GM19395 (cell line): Measurements from ENCODE around the gene BDH2.

Source experiments
- ATAC-seq: cut with Tn5 transposase; IDR thresholded peaks from one replicate; pipeline ENCODE4 v1.9.1; 2021; ENCODE audit warnings: mild to moderate bottlenecking, moderate library complexity; ENCODE audit not compliant: unreplicated experiment

BDH2 gene

DNA sequence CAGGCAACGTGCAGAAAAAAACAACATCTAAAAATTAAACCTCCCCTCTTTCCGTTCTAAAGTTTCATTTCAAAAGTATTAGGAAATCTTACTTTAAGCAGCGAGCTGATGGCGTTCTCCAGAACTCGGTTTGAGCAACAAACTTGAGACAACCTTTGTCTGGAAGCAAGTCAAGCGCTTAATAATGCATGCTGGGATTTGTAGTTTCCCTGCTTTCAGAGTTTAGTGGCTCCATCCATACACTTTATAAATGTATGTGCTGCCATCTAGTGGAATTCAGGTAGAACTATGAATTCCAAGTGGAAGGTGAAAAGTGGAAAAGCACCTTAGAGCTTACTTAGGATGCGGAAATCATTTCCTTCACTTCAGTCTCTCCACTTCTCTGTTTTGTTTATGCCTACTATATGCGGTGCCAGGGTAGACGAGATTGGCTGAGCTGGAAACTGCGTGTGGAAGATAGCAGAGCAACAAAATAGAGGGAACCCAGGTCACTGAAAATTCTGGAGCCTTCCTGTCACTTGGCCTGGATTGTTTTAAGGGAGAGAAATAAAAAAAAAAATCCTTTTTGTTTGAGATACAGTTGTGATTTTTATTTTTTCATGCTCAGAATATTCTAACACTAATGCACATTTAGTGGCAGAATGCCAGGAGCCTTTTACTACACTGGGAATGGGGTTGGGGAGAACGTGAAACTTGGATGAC lies at the start of gene BDH2:
Gene BDH2, minus strand, starts transcription at position 144 of the 702 bp plus-strand sequence. CDS start 3,580 bp downstream, outside the sequence.
- ATAC-seq: peak; percentile 96

DNA sequence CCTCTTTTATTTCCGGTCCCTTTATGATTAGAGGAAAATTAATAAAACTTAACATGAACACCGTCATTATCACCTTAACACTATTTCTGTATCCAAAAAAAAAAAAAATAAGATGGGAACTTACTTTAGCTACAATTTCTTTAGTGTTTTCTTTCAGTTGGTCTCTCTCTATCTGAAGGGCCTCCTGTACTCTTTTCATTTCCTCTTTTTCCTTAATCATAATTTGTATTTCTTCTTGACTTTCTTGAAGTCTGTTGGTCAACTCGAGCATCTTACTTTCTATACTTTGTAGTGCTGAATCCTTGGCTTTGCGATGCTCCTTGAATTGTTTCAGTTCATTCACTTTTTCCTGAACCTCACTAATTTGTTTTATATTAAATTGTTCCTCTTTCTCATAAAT lies 45.3 kb upstream of the BDH2 start:
- ATAC-seq: no peak

DNA sequence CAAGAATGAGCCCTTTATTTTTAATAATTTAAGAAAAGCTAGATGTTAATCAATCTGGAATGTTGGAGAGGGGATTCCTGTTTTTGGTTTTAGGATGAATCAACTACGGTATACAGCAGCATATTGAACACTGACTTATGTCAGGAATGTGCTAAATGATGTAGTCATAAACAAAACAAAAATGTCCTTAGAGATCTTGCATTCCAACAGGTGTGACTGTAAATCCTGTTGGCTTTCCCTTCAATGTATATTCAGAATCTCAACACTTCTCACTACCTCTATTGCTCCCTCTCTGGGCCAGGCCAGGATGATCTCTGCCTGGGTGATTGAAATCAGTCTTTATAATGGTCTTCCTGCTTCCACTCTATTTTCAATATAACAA lies 37.8 kb upstream of the BDH2 start:
- no peak for ATAC-seq

DNA sequence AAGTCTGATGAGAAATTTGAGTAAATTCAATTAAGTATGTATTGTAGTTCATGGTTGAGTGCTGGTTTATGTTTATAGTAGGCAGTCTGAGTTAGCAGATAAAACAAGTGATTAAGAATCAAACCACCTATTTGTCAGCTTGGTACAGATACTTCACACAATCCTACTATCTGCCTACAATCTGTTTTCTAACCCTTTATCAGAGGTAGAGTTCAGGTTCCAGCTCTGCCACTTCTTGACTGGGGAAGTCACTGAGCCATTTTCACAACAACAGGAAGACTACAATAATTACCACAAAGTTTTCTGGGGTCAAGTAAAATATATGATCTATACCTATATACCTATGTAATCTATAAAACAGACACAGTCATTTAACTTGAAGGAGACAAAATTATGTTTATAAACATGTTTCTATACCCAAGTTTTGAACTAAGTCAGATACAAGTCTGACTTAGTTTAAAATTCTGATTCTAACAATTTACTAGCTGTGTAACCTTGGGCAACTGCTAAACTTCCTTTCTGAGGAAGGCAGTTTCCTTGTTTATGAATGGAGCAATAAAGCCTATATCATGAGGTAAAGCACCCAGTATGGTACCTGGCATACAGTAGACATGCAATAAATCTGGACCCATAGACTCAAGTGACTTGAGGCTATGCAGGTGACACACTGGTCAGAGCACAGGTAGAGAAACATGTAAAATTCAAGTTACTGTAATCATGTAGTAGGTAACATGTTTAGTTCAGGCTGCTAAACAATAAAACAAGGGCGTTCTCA lies 37.2 kb upstream of the BDH2 start:
- no peak for ATAC-seq

DNA sequence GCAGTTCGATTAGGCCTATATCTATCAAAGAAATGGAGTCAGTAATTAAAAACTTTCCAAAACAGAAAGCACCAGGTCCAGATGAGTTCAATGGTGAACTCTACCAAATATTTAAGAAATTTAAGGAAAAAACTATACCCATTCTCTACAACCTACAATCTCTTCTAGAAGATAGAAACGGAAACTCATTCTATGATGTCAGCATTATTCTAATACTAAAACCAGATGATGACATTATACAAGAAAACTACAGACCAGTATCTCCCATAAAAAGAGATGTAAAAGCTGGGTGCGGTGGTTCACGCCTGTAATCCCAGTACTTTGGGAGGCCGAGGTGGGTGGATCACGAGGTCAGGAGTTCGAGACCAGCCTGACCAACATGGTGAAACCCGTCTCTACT lies 29.5 kb upstream of the BDH2 start:
- no peak for ATAC-seq

DNA sequence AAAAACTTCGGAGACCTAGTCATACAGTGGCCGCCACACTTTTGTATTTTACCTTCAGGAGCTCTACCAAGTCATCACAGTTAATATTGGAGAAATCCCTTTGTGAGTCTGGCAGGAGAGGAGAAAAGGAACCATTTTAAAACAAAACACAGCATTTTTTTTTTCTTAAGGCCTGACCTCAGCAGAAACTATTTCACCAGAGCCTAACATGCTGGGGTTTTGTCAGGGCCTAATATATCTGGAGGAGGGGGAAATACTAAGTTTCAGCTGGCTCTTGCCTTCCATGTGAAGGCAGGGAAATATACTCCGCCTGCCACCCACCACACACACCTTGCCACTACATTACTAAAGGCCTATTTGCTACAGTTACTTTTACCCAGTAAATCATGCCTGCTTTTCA lies 26.5 kb upstream of the BDH2 start:
- ATAC-seq: no peak

DNA sequence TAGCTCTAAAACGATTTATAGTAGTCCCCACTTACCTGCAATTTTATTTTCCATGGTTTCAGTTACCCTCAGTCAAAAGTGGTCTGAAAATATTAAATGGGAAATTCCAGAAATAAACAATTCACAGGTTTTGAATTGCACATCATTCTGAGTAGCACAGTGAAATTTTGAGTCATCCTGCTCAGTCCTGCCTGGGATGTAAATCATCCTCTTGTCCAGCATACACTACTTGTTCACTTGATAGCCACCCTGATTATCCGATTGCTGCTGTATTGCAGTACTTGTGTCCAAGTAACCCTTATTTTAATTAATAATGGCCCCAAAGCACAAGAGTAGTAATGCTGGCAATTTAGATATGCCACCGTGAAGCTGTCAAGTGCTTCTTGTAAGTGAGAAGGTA lies 23.5 kb upstream of the BDH2 start:
- no peak for ATAC-seq

DNA sequence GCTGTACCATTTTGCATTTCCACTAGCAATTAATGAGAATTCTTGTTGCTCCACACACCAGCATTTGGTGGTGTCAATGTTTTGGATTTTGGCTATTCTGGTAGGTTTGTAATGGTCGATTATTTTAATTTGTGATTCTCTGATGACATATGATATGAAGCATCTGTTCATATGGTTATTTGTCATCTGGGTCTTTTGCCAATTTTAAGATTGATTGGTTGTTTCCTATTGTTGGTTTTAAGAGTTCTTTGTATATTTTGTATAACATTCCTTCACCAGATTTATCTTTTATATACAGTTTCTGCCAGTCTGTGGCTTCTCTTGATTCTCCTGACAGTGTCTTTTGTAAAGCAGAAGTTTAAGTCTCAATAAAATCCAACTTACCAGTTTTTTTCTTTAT lies 18.5 kb upstream of the BDH2 start:
- ATAC-seq: no peak

DNA sequence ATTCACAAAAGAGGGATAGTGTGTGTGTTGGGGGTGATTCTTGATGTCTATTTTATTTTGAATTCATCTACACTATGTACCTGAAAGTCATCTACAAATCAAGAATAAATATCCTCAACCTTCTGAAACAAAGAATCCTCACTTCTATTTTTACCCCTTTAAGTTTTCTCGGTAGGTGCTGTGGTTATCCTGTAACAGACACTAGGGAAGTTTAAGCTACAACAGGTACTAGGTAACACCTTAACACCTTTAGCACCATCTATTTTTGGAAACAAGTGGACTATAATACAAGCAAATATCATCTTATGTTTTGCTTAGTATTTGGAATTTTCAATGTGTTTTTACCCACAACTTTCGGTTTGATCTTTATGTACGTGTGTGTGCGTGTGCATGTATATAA lies 12.0 kb upstream of the BDH2 start:
- ATAC-seq: no peak

DNA sequence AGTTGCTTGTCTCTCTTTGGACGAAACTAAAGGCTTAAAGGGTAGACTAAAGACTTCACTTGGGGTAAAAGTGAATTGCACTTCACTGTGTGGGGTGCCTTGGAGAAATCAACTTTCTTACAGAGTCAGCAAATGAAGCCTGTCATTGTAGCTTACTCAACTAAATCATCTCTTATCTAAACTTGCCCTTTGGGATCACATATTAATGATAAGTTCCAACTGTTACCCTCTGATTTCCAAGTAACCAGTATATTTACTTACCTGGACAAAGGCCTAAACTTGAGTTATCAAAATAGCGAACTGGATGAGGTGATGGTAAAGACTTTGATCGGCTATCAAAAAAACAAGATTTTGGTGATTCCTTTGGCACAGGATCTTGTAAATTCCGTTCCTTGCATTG lies 8.9 kb upstream of the BDH2 start:
- no peak for ATAC-seq

DNA sequence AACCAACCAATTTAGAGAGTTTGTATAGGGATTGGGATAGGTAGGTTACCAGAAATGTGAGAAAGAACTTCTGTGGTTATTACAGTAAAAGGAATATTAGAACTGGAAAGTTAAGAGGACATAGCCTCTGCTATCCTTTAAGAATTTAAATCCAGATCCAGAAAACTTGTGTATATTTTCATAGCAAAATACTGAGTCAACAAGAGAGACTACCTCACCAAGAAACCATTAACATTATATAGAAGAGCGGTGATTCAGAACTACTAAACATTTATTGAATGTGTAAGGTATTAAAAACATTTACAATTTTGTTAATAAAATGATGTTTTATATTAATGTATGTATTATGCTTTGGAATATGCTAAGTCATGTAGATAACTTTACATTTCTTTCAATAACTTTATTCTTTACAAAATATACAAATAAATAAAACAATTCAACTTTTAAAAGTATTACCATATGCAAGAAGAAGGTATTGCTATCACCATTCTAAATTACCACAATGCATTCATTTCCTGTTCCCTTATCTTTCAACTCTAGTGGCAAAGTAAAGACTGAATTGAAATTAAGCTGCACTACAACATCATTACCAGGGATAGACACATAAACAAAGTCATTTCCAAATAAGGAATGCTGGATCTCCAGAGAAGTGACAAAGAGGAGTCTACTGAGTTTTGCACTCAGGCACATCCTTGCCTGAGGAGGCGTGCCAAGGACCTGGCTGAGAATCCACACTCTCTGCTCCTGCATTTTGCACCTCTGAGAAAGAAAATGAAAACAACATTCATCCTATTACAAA lies 6.1 kb upstream of the BDH2 start:
- no peak for ATAC-seq

DNA sequence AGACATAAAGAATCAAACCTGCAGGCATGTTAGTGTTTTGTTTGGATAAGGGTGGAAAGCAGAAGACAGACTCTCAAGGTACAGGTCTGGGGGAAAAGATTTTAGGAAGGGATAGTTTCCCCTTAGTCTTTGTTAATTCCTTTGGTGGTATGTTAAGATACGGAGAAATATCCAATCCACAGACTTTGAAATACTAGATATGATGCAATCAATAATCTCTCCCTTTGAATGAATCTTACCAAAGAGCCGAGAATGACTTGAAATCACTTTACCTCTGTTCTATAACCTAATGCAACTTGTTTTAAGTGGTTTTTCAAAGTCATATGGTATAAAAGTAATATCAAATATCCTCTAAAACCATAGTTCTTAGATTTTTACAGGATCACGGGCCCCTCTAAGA lies 5.3 kb upstream of the BDH2 start:
- no peak for ATAC-seq

DNA sequence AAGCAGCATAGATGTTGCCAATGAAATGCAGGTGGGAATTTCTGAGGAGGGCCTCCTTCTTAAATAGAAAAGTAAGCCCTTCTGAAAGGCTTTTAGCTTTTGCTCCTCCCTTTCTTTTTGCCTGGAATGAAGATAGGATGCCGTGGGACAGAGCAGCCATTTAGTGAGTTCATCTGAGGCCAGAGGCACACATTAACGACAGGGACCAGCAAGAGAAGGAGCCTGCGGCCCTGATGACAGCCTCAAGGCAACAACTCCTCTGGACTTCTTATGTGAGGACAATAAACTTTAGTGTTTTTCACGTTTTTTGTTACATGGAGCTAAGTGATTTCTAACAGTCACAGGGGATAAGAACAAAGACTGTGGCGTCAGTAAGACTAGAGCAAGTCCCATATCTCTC lies 1.1 kb upstream of the BDH2 start:
- no peak for ATAC-seq

DNA sequence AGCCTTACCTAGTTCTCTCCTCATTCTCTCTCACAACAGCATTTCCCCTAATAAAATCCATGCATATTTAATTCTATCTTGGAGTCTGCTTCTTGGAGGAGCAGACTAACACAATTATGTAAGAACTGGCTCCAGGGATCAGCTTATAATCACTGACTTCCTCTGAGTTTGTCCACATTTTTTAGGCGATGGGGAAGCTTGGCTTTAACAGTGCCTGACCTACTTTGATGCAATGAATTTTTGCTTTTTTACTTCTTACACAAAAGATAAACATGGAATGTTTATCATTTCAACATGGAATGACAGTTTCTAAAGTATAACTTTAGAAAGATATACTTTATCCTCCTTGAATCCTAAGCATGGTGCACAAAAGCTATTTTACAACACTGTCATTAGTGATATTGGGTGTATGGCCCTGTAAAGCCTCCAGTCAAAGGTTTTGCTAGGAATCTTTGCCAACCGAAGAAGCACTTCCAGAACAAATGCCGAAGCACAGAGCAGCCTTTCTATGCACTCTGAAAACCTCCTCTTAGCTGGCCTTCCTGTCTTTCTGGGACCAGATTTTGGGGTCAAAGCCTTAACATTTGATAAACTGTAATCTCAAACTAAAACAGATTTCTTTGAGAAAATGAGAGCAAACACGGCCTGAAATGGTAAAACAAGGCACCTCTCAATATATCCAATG lies 736 bp downstream of the BDH2 start:
- ATAC-seq: no peak

DNA sequence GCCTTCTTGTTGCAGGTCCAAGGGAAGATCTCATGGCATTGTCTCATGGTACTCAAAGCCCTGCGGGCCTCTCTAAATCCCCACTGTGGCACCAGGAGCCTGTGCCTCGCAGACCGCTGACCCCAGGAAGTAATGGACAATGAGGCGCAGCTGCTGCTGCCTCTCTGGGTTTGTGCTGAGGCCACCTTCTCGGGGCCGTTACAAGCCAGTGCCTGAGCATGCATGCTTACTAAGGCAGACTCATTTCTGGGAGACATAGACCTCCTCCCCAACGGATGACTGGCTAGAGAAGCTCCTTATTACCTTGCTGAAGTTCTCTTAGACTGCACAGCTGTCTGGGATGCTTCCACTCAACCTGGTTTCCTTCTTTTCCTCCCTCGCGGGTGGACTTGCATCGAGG lies 1.3 kb downstream of the BDH2 start:
- no peak for ATAC-seq

DNA sequence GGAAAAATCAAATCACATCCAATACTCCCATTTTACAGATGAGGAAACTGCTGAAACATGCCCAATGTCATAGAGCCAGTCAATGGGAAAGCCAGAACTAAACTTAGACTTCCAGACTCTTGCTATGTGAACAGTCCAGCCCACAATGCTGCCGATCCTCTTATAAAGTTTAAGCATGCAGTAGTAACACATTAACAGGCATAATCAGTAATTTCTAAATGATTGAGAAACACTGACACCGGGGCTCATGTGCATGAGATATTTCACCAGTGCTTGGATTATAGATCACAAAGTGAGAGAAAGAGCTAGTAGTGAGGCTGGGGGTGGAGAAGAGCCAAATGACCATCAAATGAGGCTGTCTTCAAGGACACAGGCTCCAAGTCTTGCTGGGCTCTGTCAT lies 2.5 kb downstream of the BDH2 start:
- ATAC-seq: no peak

DNA sequence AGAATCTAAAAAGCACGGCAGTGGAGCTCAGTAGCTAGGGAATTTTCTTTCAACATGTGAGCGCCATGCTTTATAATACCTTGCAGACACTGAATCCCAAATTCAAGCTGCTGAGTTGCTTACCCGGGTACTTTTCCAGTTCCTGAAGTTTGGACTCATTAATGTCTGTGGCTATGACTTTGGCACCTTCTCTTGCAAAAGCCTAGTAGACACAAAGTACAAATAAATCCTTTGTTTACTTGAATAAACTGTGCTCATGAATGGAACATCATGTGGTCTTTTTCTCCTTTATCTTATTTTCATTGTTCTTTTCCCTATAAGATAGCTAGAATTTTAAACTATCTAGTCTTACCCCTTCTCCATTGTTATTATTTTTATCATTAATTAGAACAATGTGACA lies 4.6 kb downstream of the BDH2 start:
- no peak for ATAC-seq

DNA sequence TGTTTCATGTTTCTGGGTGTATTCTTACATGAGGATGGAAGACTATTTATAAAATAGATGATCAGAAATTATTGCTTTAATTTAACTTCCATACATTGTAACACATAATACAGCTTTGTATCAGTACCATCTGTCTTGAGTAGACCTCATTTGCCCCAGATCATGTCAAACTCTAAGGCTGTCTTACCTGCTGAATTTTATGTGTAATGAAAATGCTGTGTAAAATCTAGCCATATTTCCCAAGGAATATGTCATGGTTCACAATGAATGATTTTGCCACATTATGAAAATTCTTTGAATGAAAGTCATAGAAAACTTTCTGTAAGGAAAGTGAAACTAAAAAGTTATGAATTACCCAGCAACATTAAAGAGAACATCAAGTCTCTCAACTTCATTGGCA lies 7.4 kb downstream of the BDH2 start:
- ATAC-seq: no peak

DNA sequence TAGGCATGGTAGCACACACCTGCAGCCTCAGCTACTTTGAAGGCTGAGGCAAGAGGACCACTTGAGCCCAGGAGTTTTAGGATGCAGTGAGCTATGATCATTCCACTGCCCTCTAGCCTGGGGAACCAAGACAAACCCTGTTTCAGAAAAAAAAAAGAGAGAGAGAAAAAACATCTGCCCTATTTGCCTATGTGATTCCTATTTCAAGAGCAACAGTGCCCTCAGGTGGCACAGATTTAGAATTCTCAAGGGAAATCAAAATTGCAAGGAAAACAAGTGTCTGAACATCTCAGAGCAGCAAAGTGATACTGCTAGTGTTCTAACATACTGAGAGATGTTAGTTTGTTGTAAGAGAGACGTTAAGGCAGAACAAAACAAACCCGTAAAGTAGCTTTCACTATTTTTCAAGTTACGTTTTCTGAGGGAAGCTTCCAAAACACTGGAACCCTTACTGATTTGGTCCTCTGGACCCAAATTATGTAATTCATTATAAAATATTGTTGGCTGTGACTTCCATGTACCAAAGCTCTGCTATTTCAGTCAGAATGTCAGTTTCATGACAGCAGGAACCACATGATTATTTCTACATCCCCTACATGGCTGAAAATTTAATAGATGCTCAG lies 7.9 kb downstream of the BDH2 start:
- peak; percentile 80 for ATAC-seq

DNA sequence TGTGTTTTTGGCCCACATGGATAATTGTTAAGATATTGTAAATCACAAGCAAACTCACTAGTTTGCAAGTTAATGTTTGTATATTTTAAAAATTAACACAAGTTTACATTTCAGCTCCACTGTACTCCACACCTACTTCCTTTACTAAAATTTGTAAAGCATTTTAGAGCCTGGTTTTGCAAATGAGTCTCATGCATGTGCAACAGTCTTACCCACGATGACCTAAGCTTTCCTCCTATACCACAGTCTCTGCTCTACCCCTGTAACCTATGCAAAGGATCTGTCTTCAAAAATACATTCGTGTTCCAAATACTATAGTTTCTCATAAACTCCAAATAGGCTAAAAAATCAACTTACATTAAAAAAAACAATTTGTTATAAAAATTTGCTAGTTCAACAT lies 10.2 kb downstream of the BDH2 start:
- no peak for ATAC-seq

DNA sequence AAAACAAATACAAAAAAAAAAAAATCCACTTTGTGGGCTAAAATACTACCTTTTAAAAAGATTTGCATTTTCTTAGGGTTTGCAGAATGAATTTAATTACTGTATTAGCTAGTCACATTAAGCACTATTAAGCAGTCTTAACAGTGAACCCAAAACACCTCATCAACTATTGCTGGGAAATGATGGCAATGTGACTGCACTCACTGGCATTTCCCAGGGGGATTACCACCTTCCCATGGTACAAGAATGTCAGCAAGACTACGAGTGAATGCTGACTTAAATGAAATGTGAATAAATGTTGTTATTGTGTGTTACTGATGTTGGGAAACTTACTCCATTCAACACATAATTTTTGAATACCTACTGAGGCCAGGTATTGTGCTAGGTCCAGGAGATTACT lies 13.1 kb downstream of the BDH2 start:
- ATAC-seq: no peak
